Activated CD8-positive, alpha-beta memory T cell treated with anti-CD3 and anti-CD28 coated beads for 48 hours (primary cell): ENCODE measurements around the gene TMEM187.

Experiments
- DNase-seq, 3 experiments: peaks; one replicate each; pipeline ENCODE4 v3.0.0-alpha.2; 2020; ENCODE audit warnings: low read depth in 2 of 3, low spot score in 2 of 3

Gene TMEM187

GRCh38 chrX:154019061-154019621, 46.6 kb downstream of the TMEM187 start:
- peak in 1 of 3 experiments; percentile 6 for DNase-seq

- peak in 2 of 3 experiments; percentile 6 to 32 for DNase-seq
Observed at GRCh38 chrX:154019633-154020528, 47.3 kb downstream of the TMEM187 start, which contains the start of gene IRAK1. Gene IRAK1, minus strand, starts transcription at chrX:154019902. Its CDS starts 90 bp downstream, at chrX:154019812.

GRCh38 chrX:154020536-154021115, 48.1 kb downstream of the TMEM187 start:
- no peak for DNase-seq

GRCh38 chrX:154021131-154021611, 48.6 kb downstream of the TMEM187 start:
- DNase-seq: no peak

- DNase-seq: no peak
Observed at GRCh38 chrX:154022108-154022507, 49.6 kb downstream of the TMEM187 start.

- no peak for DNase-seq
Observed at GRCh38 chrX:154023276-154024000, 50.9 kb downstream of the TMEM187 start.

GRCh38 chrX:154024271-154024670, 51.7 kb downstream of the TMEM187 start:
- DNase-seq: no peak

GRCh38 chrX:154025230-154025629, 52.7 kb downstream of the TMEM187 start:
- no peak for DNase-seq

- DNase-seq: no peak
Observed at GRCh38 chrX:154026136-154027021, 53.8 kb downstream of the TMEM187 start.

GRCh38 chrX:154027022-154027402, 54.5 kb downstream of the TMEM187 start:
- DNase-seq: no peak

GRCh38 chrX:154027986-154028385, 55.4 kb downstream of the TMEM187 start:
- DNase-seq: no peak

- no peak for DNase-seq
Observed at GRCh38 chrX:154028502-154029184, 56.1 kb downstream of the TMEM187 start.

GRCh38 chrX:154029439-154029838, 56.9 kb downstream of the TMEM187 start:
- DNase-seq: no peak

GRCh38 chrX:154030266-154030665, 57.7 kb downstream of the TMEM187 start:
- no peak for DNase-seq

- no peak for DNase-seq
Observed at GRCh38 chrX:154030715-154031305, 58.3 kb downstream of the TMEM187 start.

- no peak for DNase-seq
Observed at GRCh38 chrX:154032160-154032559, 59.6 kb downstream of the TMEM187 start.

GRCh38 chrX:154032653-154033052, 60.1 kb downstream of the TMEM187 start:
- no peak for DNase-seq
